ENCODE data around the gene NUDT15.

DNA sequence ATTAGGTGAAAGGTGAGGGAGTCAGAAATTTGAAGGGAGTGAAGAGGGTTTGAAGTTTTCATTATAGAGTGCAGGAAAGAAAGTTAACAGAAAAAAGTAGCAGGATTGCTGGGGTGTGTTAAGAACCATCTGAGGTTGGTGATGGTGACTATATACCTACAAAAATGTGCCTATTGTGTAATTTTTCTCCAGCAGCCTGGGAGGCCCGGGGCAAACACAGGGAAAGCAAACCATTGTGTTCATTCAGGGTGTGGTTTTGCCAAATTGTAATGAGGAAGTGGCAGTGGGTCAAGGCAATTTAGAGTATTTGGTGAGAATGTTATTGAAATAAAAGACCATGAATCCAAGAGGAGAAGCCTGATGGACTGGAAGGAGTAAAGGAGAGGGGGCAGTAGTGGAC is 28.2 kb upstream of the NUDT15 start:
- TF ChIP-seq, protein P1, sequence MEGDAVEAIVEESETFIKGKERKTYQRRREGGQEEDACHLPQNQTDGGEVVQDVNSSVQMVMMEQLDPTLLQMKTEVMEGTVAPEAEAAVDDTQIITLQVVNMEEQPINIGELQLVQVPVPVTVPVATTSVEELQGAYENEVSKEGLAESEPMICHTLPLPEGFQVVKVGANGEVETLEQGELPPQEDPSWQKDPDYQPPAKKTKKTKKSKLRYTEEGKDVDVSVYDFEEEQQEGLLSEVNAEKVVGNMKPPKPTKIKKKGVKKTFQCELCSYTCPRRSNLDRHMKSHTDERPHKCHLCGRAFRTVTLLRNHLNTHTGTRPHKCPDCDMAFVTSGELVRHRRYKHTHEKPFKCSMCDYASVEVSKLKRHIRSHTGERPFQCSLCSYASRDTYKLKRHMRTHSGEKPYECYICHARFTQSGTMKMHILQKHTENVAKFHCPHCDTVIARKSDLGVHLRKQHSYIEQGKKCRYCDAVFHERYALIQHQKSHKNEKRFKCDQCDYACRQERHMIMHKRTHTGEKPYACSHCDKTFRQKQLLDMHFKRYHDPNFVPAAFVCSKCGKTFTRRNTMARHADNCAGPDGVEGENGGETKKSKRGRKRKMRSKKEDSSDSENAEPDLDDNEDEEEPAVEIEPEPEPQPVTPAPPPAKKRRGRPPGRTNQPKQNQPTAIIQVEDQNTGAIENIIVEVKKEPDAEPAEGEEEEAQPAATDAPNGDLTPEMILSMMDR (IDR thresholded peaks at IDR 0.05), result no peak
- TF ChIP-seq POLR2A (IDR thresholded peaks at IDR 0.05), result no peak

Data from thyroid gland (tissue), 4 donors.